Measurements from ENCODE around the gene PSMG3. TPM values are rescaled to one million over a fixed set of nuclear protein-coding genes. Genes with fewer than 3 reads are reported as not detected.
A peak's percentile ranks its signal among the peaks of the same experiment; 100 is the strongest.

The PSMG3 gene
- total RNA-seq = 10 to 100 TPM; 26.8 to 33.2 (median 29.3) TPM

GRCh38 chr7:1569833-1570632, at the start of gene PSMG3:
TSS of gene PSMG3 (minus strand) at chr7:1570032. CDS start at chr7:1569339, 693 bp downstream.
- DNase-seq (ENCODE audit: extremely low spot score) = peak; percentile 97
- H3K27ac ChIP-seq (replicated peaks in 1 of 4) = peak within 1 kb of the TSS; percentile 92 to 99 (median 94)
- no peaks in the 10 kb centered on the region for H3K9me3 ChIP-seq
- intact Hi-C loops (cut with DNase I) = loop anchor here (5.0 kb wide), 2 partner anchors 68 to 787 kb away; partner anchors contain the start of gene INTS1
- WGBS = 0% methylated on average over 26 of the region's 95 CpGs
- TF ChIP-seq POLR2A (IDR thresholded peaks at IDR 0.05; ENCODE audit: low read depth) = peak; percentile 39
- TF ChIP-seq POLR2AphosphoS5 (IDR thresholded peaks at IDR 0.05) = peak; percentile 85 to 87
- peak in 2 of 3 experiments; percentile 39 to 50 for TF ChIP-seq CTCF (IDR thresholded peaks at IDR 0.05)
- TF ChIP-seq EP300 (IDR thresholded peaks at IDR 0.05) = no peak
- peaks cover 21 to 41% (median 34%) of the 10 kb centered on the region in 4 donors for H3K4me1 ChIP-seq
- H3K4me3 ChIP-seq = peak within 1 kb of the TSS; percentile 82 to 94 (median 83)
- H3K36me3 ChIP-seq = peaks cover 4 to 32% (median 25%) of the 10 kb centered on the region in 4 donors
- no peaks in the 10 kb centered on the region for H3K27me3 ChIP-seq

- Histone ChIP-seq H3K4me3 (no peak overlapping the region), H3K36me3 (no peaks in the 10 kb centered on the region), H3K9me3 (no peaks in the 10 kb centered on the region), H3K27me3 (peaks cover 0 to 62% (median 0%) of the 10 kb centered on the region in 4 donors), H3K27ac (replicated peaks in 1 of 4) (no peak overlapping the region), H3K4me1 (no peaks in the 10 kb centered on the region)
- TF ChIP-seq POLR2AphosphoS5 (IDR thresholded peaks at IDR 0.05) = no peak
- TF ChIP-seq EP300 (IDR thresholded peaks at IDR 0.05) = no peak
- no peak for TF ChIP-seq CTCF (IDR thresholded peaks at IDR 0.05)
- TF ChIP-seq POLR2A (IDR thresholded peaks at IDR 0.05; ENCODE audit: low read depth) = no peak
- no peak for DNase-seq (ENCODE audit: extremely low spot score)
- WGBS = 83% methylated on average over 3 of the region's 3 CpGs
- intact Hi-C loops (cut with DNase I) = no loop called here
Observed at GRCh38 chr7:1618475-1618874, 48.6 kb upstream of the PSMG3 start.

- 66% methylated on average over 5 of the region's 8 CpGs for WGBS
- TF ChIP-seq POLR2AphosphoS5 (IDR thresholded peaks at IDR 0.05) = no peak
- no peak for TF ChIP-seq CTCF (IDR thresholded peaks at IDR 0.05)
- no peak for TF ChIP-seq EP300 (IDR thresholded peaks at IDR 0.05)
- no peak for TF ChIP-seq POLR2A (IDR thresholded peaks at IDR 0.05; ENCODE audit: low read depth)
- H3K9me3 ChIP-seq = no peaks in the 10 kb centered on the region
- no peak for DNase-seq (ENCODE audit: extremely low spot score)
- H3K27ac ChIP-seq (replicated peaks in 1 of 4) = no peak overlapping the region
- no peak overlapping the region for H3K4me3 ChIP-seq
- intact Hi-C loops (cut with DNase I) = no loop called here
- peaks cover 0 to 61% (median 0%) of the 10 kb centered on the region in 4 donors for H3K27me3 ChIP-seq
- H3K36me3 ChIP-seq = no peaks in the 10 kb centered on the region
- H3K4me1 ChIP-seq = no peaks in the 10 kb centered on the region
Observed at GRCh38 chr7:1617957-1618356, 48.1 kb upstream of the PSMG3 start.

- 84% methylated on average over 8 of the region's 8 CpGs for WGBS
- no peaks in the 10 kb centered on the region for H3K9me3 ChIP-seq
- H3K4me3 ChIP-seq = no peak overlapping the region
- H3K4me1 ChIP-seq = no peaks in the 10 kb centered on the region
- intact Hi-C loops (cut with DNase I) = no loop called here
- DNase-seq (ENCODE audit: extremely low spot score) = no peak
- peaks cover 0 to 49% (median 0%) of the 10 kb centered on the region in 4 donors for H3K27me3 ChIP-seq
- H3K36me3 ChIP-seq = no peaks in the 10 kb centered on the region
- TF ChIP-seq POLR2A (IDR thresholded peaks at IDR 0.05; ENCODE audit: low read depth) (no peak), POLR2AphosphoS5 (IDR thresholded peaks at IDR 0.05) (no peak)
- no peak overlapping the region for H3K27ac ChIP-seq (replicated peaks in 1 of 4)
Observed at GRCh38 chr7:1616741-1617140, 46.9 kb upstream of the PSMG3 start.

GRCh38 chr7:1611708-1612241, 41.9 kb upstream of the PSMG3 start:
- WGBS = 56% methylated on average over 10 of the region's 10 CpGs
- Histone ChIP-seq H3K27me3 (peaks cover 0 to 38% (median 2%) of the 10 kb centered on the region in 4 donors), H3K4me1 (no peaks in the 10 kb centered on the region), H3K27ac (replicated peaks in 1 of 4) (no peak overlapping the region), H3K4me3 (no peak overlapping the region), H3K9me3 (no peaks in the 10 kb centered on the region), H3K36me3 (no peaks in the 10 kb centered on the region)
- intact Hi-C loops (cut with DNase I) = no loop called here
- DNase-seq (ENCODE audit: extremely low spot score) = no peak
- TF ChIP-seq CTCF (IDR thresholded peaks at IDR 0.05) (no peak), EP300 (IDR thresholded peaks at IDR 0.05) (no peak), POLR2AphosphoS5 (IDR thresholded peaks at IDR 0.05) (no peak), POLR2A (IDR thresholded peaks at IDR 0.05; ENCODE audit: low read depth) (no peak)

Measured in esophagus muscularis mucosa (tissue), 4 donors.